Gastrocnemius medialis (tissue), 4 donors: Measurements from ENCODE around the gene NISCH. TPM values are rescaled to one million over a fixed set of nuclear protein-coding genes. Genes with fewer than 3 reads are reported as not detected.

Experiments
- ATAC-seq, 2 donors: fragments of 150-250 bp; one replicate each; pipeline ENCODE4 v1.9.1; 2016
- DNase-seq, 2 donors: peaks; one replicate each; pipeline ENCODE4 v3.0.0-alpha.2; 2019
- H3K27ac ChIP-seq, 4 donors: fragments of 200-600 bp; sonication (generic); 1 replicate in 1 of 4; 2 replicates in 3 of 4; pipeline ENCODE4 v1.5.1; 2016 to 2018; ENCODE audit warnings: mild to moderate bottlenecking in 2 of 4, moderate library complexity in 1 of 4
- H3K27me3 ChIP-seq, 3 donors: fragments of 200-600 bp; sonication (generic) in 2 of 3; 1 replicate in 1 of 3; 2 replicates in 2 of 3; pipeline versions ENCODE4 v1.5.1 to v1.6.0; 2016 to 2019; ENCODE audit warnings: mild to moderate bottlenecking in 1 of 3, moderate library complexity in 1 of 3
- H3K36me3 ChIP-seq, 2 donors: fragments of 200-600 bp; sonication (generic) in 1 of 2; one replicate each; pipeline ENCODE4 v1.5.1; 2017 to 2018
- H3K4me1 ChIP-seq, 2 donors: fragments of 200-600 bp; sonication (generic) in 1 of 2; one replicate each; pipeline ENCODE4 v1.5.1; 2016 to 2017; ENCODE audit warnings: mild to moderate bottlenecking in 2 of 2
- H3K4me3 ChIP-seq, 4 donors: fragments of 200-600 bp; sonication (generic) in 3 of 4; 1 replicate in 1 of 4; 2 replicates in 3 of 4; pipeline ENCODE4 v1.5.1; 2016 to 2019; ENCODE audit warnings: mild to moderate bottlenecking in 2 of 4
- H3K9me3 ChIP-seq, 3 donors: fragments of 200-600 bp; sonication (generic) in 2 of 3; 1 replicate in 1 of 3; 2 replicates in 2 of 3; pipeline ENCODE4 v1.5.1; 2016 to 2019
- POLR2A ChIP-seq, 2 donors: fragments of 450-650 bp; IDR thresholded peaks; one replicate each; pipeline ENCODE4 v1.6.1; 2017; ENCODE audit warnings: antibody characterized with exemption in 2 of 2, mild to moderate bottlenecking in 2 of 2, moderate library complexity in 2 of 2
- in situ Hi-C, 4 donors: fragments of 200-750 bp; cut with MboI; loops; one replicate each; pipeline versions ENCODE4 v1.15.0 to v1.8.0; 2017; ENCODE audit warnings: low sequenced_read_pairs in 4 of 4
- intact Hi-C: fragments of 100-400 bp; cut with DNase I; formaldehyde crosslinking; loops from one replicate; pipeline ENCODE4 v1.15.1; 2023; ENCODE audit warnings: low total_unique reads
- total RNA-seq, 4 donors: library from RNA; depleted of rRNA; stranded (reverse); fragments of >200 nt; gene quantifications; one replicate each; pipeline versions ENCODE4 v1.1.0 to v1.2.3, GENCODE V29; 2016
- TF ChIP-seq, protein P1 (sequence below), 5 experiments: fragments of 450-650 bp in 3 of 5; fragments of 200-600 bp in 2 of 5; sonication (generic) in 2 of 5; IDR thresholded peaks in 4 of 5; conservative IDR thresholded peaks in 1 of 5; 1 replicate in 4 of 5; 2 replicates in 1 of 5; pipeline ENCODE4 v1.5.1; 2016 to 2019; ENCODE audit warnings: antibody characterized with exemption in 5 of 5, mild to moderate bottlenecking in 3 of 5, moderate library complexity in 3 of 5

Gene NISCH
- total RNA-seq, 4 donors from 2014 or later: 19.2 to 38.3 (median 25.0) TPM

DNA sequence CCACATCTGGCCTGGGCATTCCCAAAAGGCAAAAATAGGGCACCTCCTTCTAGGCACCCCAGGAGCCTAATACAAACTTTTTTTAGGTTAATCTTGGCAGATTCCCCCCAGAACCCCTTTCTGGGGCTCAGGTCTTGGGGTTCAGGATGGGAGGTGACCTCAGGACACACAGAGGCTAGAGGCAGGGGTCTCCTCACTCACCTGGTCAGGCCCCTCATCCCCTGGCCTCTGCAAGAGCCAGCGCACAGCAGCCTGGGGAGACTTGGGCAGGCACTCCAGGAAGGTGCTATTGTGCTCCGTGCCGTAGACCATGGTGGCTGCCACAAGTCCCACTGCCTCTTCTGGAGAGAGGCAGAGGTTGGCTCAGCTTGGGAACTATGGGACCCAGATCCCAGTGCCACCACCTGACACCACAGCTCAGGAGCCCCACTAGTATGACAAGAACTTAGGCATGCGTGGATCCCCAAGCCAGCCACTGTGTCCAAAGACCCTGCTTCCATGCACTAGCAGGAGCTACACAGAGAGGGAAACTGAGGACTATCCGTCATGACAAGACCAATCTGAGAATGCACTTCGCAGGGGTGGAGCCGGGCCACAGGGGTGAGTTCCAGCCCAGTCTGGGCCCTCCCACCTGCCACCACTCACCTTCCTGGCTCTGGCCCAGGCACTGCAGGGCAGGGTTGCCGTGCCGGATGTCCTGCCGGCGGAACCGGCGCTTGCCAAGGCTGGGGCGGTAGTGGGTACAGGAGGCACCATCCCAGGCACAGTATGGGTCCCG lies 17.9 kb upstream of the NISCH start:
- DNase-seq (no peak), ATAC-seq (no peak)
- in situ Hi-C loops: no loop called here
- intact Hi-C loops: no loop called here
- no peak overlapping the region for H3K4me3 ChIP-seq
- no peaks in the 10 kb centered on the region for H3K27me3 ChIP-seq
- TF ChIP-seq POLR2A (IDR thresholded peaks at IDR 0.05): no peak
- TF ChIP-seq, protein P1, sequence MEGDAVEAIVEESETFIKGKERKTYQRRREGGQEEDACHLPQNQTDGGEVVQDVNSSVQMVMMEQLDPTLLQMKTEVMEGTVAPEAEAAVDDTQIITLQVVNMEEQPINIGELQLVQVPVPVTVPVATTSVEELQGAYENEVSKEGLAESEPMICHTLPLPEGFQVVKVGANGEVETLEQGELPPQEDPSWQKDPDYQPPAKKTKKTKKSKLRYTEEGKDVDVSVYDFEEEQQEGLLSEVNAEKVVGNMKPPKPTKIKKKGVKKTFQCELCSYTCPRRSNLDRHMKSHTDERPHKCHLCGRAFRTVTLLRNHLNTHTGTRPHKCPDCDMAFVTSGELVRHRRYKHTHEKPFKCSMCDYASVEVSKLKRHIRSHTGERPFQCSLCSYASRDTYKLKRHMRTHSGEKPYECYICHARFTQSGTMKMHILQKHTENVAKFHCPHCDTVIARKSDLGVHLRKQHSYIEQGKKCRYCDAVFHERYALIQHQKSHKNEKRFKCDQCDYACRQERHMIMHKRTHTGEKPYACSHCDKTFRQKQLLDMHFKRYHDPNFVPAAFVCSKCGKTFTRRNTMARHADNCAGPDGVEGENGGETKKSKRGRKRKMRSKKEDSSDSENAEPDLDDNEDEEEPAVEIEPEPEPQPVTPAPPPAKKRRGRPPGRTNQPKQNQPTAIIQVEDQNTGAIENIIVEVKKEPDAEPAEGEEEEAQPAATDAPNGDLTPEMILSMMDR (IDR thresholded peaks at IDR 0.05 in 4 of 5, conservative IDR thresholded peaks at IDR 0.05 in 1 of 5): no peak
- H3K36me3 ChIP-seq: no peaks in the 10 kb centered on the region
- no peaks in the 10 kb centered on the region for H3K9me3 ChIP-seq
- H3K4me1 ChIP-seq: peaks cover 7 to 15% of the 10 kb centered on the region in 2 donors
- peak overlapping the region in 1 of 4 donors; percentile 64 for H3K27ac ChIP-seq

- DNase-seq: no peak
- Histone ChIP-seq H3K4me1 (peaks cover 2 to 11% of the 10 kb centered on the region in 2 donors), H3K27me3 (no peaks in the 10 kb centered on the region), H3K36me3 (no peaks in the 10 kb centered on the region), H3K9me3 (no peaks in the 10 kb centered on the region), H3K4me3 (no peak overlapping the region), H3K27ac (no peak overlapping the region)
- no peak for ATAC-seq
- in situ Hi-C loops (no loop called here), intact Hi-C loops (no loop called here)
- TF ChIP-seq, protein P1 (IDR thresholded peaks at IDR 0.05 in 4 of 5, conservative IDR thresholded peaks at IDR 0.05 in 1 of 5): no peak
- TF ChIP-seq POLR2A (IDR thresholded peaks at IDR 0.05): no peak
These were observed 17.4 kb upstream of the NISCH start for GRCh38 chr3:52438104-52438376.

GRCh38 chr3:52438579-52439425 lies 16.6 kb upstream of the NISCH start:
- Histone ChIP-seq H3K9me3 (no peaks in the 10 kb centered on the region), H3K27ac (no peak overlapping the region), H3K27me3 (no peaks in the 10 kb centered on the region), H3K4me1 (peaks cover 0 to 3% of the 10 kb centered on the region in 2 donors), H3K4me3 (no peak overlapping the region), H3K36me3 (no peaks in the 10 kb centered on the region)
- no peak for DNase-seq
- intact Hi-C loops: no loop called here
- TF ChIP-seq, protein P1 (IDR thresholded peaks at IDR 0.05 in 4 of 5, conservative IDR thresholded peaks at IDR 0.05 in 1 of 5): no peak
- no peak for TF ChIP-seq POLR2A (IDR thresholded peaks at IDR 0.05)
- in situ Hi-C loops: no loop called here
- no peak for ATAC-seq

DNA sequence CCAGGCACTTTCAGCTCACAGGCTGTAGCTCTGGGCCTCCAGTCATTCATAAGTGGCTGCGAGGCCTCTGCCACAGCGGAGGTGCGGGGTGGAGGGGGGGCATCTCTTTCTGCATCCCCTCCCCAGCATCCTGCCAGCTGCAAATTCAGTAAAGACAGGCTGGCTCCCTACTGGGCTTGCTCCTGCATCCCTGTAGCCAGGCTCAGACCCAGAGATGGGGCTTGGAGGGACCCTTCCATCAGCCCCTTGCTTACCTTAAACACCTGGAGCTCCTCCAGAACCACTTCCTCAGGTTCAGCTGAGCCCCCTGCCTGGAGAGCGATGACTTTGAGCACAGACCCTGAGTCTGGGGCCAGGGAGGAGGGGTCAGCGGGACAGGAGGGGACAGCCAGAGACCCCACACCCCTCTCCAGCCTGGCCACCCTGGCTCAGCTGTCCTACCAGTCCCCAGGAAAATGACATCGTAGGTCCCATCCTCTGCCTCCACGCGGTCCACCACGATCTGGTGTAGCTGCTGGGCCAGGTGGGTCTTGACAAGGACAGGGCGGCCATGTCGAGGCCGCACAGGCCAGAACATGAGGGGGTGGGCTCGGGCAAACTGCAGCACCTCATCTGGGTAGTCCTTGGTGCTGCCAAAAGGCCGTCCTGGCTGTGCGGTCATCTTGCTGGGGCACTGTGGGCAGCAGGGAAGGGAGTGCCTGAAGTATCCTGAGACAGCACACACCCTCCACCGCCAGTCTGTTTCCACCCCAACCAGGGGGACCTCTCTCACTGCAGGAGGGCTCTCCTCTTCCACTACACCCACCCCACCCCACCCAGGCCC lies 15.8 kb upstream of the NISCH start:
- Histone ChIP-seq H3K4me1 (peaks cover 0 to 2% of the 10 kb centered on the region in 2 donors), H3K36me3 (no peaks in the 10 kb centered on the region), H3K27me3 (no peaks in the 10 kb centered on the region), H3K9me3 (no peaks in the 10 kb centered on the region), H3K27ac (no peak overlapping the region), H3K4me3 (no peak overlapping the region)
- DNase-seq: no peak
- TF ChIP-seq, protein P1 (IDR thresholded peaks at IDR 0.05 in 4 of 5, conservative IDR thresholded peaks at IDR 0.05 in 1 of 5): no peak
- TF ChIP-seq POLR2A (IDR thresholded peaks at IDR 0.05): no peak
- ATAC-seq: no peak
- in situ Hi-C loops: no loop called here
- intact Hi-C loops: no loop called here
